ENCODE data around the gene DIP2C. TPM values are rescaled to one million over a fixed set of nuclear protein-coding genes. Genes with fewer than 3 reads are reported as not detected.
"Not testable (repeated sequence)": the region's sequence is repeated elsewhere in the genome, so short reads cannot be mapped to it uniquely, and the experiment has no call there.

The DIP2C gene
- total RNA-seq, 1 donor from 2014 or later: 24.8 TPM

DNA sequence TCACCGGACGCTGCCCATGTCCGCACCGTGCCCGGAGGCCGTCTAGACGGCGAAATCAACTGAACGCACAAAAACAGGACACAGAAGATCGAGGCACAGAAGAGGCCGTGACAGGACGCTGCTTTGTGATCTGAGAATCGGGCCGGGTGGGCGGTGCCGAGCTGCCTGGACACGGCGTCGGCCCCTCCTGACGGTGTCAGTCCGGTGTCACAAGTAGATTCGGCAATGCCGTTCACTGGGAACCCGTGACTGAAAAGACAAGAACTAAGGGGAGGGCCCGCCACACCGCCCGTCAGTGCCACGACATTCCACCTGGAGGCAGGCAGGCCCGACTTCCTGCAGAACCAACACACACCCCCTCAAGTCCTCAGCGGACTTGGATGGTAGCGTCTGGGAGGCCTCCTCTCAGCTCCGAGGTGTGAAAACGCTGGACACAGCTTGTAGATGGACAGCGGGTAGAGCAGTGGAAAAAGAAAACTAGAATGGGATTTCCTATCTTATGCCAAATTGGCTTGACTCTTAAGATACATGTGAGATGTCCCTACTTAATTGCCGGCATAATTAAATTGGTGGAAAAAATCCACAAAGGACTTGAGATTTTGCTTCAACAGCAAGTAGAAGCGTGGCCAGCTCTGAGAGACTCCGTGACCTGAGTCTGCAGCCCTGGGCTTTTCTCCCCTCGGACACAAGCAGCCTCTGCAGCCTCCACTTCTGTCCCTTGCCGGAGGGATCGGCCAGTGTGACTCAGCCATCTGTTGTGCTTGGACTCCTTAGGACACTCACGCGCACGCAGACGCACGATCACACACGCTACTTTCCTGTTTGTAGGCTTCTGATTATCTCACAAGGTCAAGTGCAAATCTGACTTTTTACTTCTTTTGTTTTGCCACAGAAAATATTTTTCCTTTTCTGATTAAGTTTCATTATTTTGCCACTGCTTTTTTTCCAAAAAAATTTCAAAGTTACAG lies 269.0 kb downstream of the DIP2C start:
- DNase-seq (ENCODE audit: low spot score): no peak

DNA sequence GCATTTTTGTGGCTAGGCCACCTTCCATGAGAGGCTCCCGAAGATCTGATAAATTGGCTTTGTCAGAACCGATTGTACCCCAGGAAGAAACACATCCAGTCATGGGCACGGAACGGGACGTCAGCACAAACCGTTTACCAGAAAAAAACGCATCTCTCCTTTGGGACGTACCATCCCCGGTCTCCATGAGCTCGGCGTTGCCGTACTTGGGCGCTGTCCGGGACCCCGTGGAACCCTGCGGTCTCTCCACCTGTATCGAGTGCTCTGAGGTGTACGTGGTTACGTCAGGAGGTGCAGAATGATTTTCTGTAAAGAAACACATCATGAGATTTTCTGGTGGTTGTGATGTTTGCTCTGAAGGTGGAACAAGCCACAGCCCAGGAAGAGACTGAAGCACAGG lies 270.6 kb downstream of the DIP2C start:
- no peak for DNase-seq (ENCODE audit: low spot score)

DNA sequence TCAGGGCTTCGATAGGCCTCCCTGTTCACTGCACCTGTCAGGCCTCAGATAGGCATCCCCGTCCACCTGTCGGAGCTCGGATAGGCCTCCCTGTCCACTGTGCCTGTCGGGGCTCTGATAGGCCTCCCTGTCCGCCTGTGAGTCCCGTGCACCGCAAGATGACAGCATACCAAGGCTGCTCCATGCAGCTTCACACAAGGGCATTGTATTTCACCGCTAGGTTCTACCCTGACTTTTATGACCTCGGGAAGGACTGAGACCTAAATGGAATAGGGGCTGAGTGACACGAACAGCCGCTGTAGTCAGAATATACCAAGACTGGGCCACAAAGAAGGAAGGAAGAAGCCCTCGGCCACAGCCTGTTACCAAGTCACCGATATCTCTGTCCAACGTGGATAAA lies 271.2 kb downstream of the DIP2C start:
- no peak for DNase-seq (ENCODE audit: low spot score)

DNA sequence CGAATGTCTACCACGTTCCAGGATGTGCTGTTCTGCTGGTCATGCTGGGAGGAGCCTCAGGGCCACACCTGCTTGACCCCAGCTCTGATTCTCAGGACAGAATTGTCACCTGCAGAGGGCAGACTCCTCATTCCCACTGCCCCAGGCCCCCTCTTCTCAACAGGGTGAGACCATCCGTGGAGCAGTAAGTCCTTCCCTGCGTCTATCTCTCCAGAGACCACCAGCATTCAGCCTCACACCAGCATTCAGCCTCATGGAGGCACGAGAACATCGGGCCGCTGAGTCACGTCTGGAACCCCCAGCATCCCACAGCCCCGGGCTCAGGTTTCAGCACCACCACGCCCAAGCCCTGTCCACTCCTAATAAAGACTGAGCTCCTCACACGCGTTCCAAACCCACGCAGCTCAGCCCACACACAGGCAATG lies 273.4 kb downstream of the DIP2C start:
- DNase-seq (ENCODE audit: low spot score): no peak

DNA sequence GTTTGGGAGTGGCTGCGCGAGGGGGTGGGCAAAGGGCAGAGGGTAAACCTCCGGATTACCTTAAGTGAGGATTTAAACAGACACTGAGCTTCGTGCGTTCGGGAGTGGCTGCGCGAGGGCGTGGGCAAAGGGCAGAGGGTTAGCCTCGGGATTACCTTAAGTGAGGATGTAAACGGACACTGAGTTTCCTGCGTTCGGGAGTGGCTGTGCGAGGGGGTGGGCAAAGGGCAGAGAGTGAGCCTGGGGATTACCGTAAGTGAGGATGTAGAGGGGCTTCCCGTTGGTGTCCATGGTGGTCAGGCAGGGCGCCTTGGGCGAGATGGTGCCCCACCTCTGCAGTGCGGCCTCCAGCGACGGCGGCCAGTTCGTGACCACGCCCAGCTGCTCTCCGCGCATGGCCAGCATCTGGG lies 275.8 kb downstream of the DIP2C start:
- DNase-seq (ENCODE audit: low spot score): no peak

DNA sequence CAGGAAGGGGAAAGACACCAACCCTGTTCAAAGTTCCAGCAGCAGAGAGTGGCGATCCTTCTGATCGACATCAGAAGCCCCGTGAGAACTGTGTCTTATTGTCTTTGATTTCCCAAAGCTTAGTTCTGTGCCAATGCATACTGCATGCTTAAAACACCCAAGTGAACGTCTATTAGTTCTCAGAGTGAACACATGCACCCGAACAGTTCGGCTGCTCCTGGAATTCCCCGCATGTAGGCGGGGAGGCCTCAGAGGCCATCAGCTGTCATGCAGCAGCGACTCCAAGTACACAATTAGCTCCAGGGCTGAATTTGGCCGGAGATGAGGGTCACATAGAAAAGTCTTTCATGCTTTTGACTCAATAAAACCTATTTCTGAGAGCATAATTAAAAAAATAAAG lies 277.4 kb downstream of the DIP2C start:
- no peak for DNase-seq (ENCODE audit: low spot score)

DNA sequence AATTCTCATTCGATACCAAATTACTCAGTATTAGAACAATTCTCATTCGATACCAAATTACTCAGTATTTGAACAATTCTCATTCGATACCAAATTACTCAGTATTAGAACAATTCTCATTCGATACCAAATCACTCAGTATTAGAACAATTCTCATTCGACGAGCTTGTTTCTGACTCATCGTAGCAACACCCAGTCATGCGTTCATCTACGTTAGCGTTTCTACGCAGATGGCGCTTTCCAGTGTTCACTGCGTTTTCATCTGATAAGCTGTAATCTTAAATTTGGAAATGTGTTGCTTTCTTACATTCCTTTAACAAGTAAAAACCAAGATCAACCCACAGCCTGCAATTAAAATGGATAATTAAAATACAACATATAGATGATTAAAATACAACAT lies 277.9 kb downstream of the DIP2C start:
- no peak for DNase-seq (ENCODE audit: low spot score)

DNA sequence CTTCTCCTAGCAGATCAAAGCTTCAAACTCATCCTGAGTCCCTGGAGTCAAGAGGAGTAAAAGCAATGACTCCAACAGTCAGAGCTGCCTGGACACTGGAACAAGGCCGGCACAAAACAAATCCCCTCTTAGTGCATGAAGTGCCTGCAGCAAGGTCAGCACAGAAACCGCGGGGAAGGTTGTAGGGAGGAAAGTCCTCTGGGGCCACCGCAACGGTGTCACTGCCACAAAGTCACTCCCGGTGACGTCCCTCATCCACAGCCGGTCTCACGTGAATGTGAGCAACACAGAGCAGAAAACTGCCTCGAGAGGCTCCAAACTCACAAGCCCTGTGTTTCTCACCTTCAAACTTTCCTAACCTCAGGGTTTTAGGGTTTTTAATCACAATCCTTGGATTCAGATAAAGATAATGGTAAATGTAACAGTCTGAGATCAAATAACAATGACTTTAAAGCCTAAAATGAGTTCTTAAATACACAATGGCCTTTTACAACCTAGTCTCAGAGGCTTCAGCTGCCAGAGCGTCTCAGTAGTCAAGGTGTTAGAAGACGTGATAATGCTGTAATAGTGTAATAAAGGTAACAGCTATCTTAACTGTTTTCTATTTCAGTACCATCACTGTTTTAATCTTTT lies 279.9 kb downstream of the DIP2C start:
- DNase-seq (ENCODE audit: low spot score): no peak

DNA sequence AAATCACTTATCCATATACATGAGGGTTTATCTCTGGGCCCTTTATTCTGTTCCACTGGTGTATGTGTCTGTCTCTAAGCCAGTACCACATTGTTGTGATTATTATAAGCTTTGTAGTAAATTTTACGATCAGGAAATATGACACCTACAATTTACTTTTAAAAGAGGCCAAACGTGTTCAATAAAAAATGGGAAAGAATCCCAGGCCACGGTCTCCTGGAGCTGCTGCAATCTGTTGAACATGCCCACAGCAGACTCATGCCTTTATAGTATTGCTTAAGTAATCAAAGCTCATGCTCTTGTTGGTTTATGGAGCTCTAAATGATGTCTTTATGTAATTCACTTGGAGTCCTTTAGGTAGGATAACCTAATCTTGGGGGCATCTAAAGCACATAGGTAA lies 281.2 kb downstream of the DIP2C start:
- DNase-seq (ENCODE audit: low spot score): no peak

DNA sequence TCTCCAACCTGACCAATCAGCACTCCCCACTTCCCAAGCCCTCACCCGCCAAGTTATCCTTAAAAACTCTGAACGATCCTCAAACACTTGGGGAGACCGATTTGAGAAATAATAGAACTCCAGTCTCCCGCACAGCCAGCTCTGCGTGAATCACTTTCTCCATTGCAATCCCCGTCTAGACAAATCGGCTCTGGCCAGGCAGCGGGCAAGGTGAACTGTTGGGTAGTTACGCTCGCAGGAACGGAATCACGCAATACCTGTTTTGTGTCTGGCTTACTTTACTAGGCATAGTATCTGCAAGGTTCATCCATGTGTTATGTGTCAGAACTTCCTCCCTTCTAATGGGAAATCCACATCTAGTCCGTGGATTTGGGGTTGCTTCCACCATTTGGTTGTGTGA lies 282.5 kb downstream of the DIP2C start:
- DNase-seq (ENCODE audit: low spot score): no peak

DNA sequence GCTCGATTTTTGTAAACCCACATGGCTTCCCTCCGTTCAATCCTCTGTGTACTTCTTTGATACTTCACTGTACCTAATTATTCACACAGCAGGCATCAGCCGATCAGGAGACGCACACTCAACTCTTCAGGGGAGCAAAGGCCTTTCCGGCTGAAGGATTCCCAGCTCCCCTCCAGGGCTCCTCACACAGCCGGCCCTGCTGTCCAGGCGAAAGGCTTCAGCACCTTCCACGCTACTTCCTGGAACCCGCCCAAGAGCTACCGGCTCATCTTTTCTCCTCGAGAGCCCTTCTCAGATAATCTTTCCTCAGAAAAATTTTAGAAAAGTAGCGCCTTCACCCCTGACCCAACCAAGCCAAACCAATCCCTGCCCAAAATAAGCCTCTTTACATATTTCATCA lies 283.8 kb downstream of the DIP2C start:
- DNase-seq (ENCODE audit: low spot score): no peak

DNA sequence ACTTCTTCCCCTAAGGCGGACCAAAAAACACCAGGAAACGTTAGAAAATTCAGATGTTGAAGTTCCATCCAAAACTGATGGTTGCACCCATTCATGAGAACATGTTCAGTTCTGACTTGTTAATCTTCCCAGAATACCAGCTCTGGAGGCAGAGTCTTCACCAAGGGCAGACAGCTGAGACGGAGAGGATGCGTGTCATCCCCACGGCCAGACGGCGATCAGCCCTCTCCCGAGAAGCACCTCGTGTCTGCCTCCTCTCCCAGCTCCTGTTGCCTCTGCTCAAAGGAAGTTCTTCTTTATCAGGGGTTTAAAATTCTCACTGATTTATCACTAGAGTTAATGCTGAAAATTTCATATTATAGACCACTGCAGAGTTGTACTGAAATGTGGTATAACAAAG lies 284.5 kb downstream of the DIP2C start:
- DNase-seq (ENCODE audit: low spot score): no peak

DNA sequence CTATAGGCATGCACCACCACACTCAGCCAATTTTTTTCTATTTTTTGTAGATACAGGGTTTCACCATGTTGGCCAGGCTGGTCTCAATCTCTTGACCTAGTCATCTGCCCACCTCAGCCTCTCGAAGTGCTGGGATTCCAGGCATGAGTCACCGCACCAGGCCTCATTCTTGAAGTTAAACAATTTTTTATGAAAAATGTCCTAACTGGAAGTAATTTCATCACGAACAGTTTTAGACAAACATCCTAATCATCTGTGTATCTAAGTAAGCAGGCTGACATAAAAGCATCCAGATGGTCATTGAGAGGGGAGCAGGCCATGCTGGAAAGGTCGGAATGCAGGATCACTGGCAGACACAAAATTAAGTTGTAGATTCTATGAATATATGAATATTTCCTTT lies 285.1 kb downstream of the DIP2C start:
- no peak for DNase-seq (ENCODE audit: low spot score)

DNA sequence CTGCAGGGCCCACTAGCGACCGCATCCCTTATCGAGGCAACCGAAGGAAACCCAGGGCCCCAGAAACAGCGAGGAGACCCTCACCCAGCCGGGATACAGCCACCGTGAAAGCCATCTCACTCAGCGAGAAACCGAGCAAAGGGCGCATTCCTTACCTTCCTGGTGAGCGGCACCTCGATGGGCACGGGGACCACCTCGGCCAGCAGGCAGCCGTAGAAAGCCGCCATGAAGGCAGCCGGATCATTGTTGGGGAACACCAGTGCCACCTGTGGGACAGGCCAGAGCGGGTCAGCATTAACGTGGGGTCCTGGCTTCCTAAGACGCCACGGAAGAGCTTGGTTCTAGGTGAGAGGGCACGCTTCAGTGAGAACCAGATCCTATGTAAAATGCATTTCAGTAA lies 290.5 kb downstream of the DIP2C start:
- DNase-seq (ENCODE audit: low spot score): no peak

DNA sequence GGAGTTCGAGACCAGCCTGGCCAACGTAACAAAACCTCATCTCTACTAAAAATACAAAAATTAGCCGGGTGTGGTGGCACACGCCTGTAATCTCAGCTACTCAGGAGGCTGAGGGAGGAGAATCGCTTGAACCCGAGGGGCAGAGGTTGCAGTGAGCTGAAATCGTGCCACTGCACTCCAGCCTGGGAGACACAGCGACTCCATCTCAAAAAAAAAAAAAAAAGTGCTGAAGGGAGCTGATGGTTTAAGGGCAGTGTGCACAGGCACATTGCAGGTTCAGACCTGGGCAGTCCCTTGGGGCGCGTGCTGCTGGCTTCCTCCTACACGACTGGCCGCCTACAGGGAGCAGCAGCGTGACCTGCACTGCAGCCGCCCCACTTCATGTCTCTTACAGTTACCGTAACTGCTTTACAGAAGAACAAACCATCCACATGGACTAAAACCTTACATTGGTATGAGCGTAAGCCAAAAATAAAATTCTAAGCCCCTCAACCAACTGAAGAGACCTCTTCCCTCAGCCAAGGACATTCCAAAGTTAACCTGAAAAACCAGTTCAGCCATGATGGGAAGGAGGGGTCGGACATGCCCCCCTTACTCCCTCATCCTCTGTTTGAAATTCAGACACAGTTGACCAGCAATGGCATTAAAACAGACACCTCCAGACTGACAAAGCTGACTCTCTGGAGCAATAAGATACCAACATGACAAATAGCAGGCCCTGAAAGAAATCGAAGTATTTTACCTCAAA lies 292.0 kb downstream of the DIP2C start:
- DNase-seq (ENCODE audit: low spot score): peak; percentile 37

DNA sequence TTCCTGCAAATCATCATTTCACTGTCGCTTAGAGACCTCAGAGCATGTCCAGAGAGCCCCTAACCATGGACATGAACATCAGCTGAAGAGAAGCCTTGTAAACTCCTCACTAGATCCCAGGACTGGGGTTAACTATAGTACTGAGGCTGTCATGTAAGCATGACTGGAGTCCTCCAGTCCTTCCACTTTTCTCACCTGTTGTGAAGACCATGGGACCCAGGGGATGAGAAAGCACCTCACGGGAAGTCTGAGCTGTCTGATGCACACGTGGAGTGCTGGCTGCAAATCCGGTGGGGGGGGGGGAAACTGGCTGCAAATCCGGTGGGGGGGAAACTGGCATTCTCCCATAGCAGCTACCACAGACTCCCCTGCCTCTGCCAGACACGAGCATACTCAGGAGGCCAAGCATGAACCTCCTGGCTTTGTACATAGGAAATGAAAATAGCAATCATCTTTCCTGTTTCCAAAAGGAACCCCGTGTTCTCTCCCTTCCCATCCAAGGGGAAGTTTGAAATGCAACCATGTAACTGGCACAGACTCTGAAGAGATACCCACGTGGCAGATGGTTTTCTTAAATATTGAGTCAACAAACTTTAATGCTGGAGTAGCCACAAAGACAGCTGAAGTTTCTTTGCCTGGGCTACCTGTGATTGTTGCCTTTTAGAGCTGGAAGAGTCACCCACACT lies 292.8 kb downstream of the DIP2C start:
- DNase-seq (ENCODE audit: low spot score): no peak

DNA sequence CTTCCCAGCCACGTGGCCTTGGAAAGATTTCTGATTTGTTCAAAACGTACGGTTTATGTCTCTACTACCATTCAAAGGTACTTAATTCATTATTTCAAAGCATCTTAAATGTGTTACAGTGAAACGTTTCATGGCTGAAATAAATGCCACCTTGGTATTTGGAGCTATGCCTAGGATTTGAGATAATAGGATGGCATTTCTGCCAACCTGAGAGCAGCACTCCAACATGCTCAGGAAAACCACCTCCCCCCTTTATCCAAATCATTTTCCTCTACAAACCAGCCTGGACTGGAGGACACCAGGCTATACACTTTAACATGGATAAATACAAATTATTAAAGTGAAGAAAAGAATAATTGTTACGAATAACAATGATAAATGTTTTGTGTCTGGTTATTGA lies 293.4 kb downstream of the DIP2C start:
- no peak for DNase-seq (ENCODE audit: low spot score)

DNA sequence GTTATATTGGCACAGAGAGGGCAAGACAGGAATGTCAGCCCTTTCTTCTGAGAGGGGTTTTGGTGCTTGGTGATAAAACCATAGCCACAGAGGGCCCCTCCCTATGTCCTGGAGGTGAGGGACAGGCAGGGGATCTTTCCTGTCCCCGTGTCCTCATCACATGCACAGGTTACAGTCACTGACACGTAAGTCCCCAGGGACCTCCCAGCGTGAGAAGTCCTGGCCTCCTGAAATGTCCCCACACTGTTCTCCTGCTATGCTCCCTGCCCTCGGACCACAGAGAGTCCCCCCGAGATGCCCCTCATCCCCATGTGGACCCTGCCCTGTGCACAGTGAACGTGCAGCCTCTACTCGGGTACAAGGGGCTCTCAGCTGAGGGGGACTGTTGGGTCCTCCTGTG lies 293.8 kb downstream of the DIP2C start:
- DNase-seq (ENCODE audit: low spot score): no peak

DNA sequence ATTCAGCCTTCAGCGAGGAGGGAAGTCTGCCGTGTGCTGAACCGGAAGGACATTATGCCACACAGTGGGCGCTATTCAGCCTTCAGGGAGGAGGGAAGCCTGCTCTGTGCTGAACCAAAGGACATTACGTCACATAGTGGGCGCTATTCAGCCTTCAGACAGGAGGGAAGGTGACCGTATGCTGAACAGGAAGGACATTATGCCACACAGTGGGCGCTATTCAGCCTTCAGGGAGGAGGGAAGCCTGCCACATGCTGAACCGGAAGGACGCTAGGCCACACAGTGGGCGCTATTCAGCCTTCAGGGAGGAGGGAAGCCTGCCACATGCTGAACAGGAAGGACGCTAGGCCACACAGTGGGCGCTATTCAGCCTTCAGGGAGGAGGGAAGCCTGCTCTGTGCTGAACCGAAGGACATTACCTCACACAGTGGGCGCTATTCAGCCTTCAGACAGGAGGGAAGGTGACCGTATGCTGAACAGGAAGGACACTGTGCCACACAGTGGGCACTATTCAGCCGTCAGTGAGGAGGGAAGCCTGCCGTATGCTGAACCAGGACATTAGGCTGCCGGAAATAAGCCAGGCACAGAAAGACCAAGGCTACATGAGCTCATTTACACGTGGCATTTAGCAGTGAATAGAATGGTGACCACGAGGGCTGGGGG lies 294.9 kb downstream of the DIP2C start:
- DNase-seq (ENCODE audit: low spot score): not testable (repeated sequence)

DNA sequence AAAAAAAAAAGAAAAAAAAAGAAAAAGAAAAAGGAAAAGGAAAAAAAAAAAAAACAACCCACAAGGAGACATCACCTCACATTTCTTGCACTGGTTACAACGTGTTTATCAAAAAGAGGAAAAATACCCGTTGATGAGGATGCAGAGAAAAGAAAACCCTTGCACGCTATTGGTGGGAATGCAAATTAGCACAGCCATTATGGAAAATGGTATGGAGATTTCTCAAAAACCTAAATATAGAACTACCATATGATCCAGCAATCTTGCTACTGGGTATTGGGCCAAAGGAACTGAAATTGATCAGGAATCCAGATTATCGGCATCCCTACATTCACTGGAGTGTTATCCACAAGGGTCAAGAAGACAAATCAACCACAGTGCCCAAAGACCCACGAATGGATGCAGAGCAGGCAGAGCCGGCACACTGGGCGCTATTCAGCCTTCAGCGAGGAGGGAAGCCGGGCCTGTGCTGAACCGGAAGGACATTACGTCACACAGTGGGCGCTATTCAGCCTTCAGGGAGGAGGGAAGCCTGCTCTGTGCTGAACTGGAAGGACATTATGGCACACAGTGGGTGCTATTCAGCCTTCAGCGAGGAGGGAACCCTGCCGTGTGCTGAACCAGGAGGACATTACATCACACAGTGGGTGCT lies 295.6 kb downstream of the DIP2C start:
- no peak for DNase-seq (ENCODE audit: low spot score)

All from umbilical cord (tissue), 2 donors.